Activated CD4-positive, alpha-beta T cell treated with anti-CD3 and anti-CD28 coated beads for 1 hour (primary cell): ENCODE measurements around the gene EIF3CL.
"Not testable (repeated sequence)": the region's sequence is repeated elsewhere in the genome, so short reads cannot be mapped to it uniquely, and the experiment has no call there.

Experiments used
- DNase-seq: peaks from one replicate; pipeline ENCODE4 v3.0.0-alpha.2; 2020

The EIF3CL gene

GRCh38 chr16:28362600-28362999, 41.0 kb downstream of the EIF3CL start:
- not testable (repeated sequence) for DNase-seq

GRCh38 chr16:28338230-28338629, 65.4 kb downstream of the EIF3CL start:
- DNase-seq, result not testable (repeated sequence)

- not testable (repeated sequence) for DNase-seq
These were observed 66.5 kb downstream of the EIF3CL start for GRCh38 chr16:28336940-28337710.

GRCh38 chr16:28335678-28336077, 68.0 kb downstream of the EIF3CL start:
- DNase-seq, result not testable (repeated sequence)

- DNase-seq, result not testable (repeated sequence)
These were observed 71.0 kb downstream of the EIF3CL start for GRCh38 chr16:28332632-28333031.

- not testable (repeated sequence) for DNase-seq
These were observed 72.7 kb downstream of the EIF3CL start for GRCh38 chr16:28330981-28331380.

GRCh38 chr16:28330232-28330631, 73.4 kb downstream of the EIF3CL start:
- not testable (repeated sequence) for DNase-seq
